GM06990 (cell line): ENCODE data around the gene RPL5.

Experiments used
- DNase-seq: peaks from one replicate; pipeline ENCODE4 v3.0.0-alpha.2; 2011; ENCODE audit not compliant: insufficient read length; ENCODE audit errors: extremely low read depth
- H3K27me3 ChIP-seq: replicated peaks from 2 replicates; pipeline ENCODE4 v1.6.0; 2011; ENCODE audit warnings: low read length; ENCODE audit not compliant: control insufficient read depth, insufficient read depth
- H3K36me3 ChIP-seq: 2 replicates; pipeline ENCODE4 v1.5.1; 2011; ENCODE audit warnings: low read length; ENCODE audit not compliant: control insufficient read depth, insufficient read depth
- H3K4me3 ChIP-seq: replicated peaks from 2 replicates; pipeline ENCODE4 v1.5.1; 2011; ENCODE audit warnings: low read depth, mild to moderate bottlenecking, control low read depth, low read length
- TF ChIP-seq, protein P1 (sequence below): IDR thresholded peaks from 2 replicates; pipeline ENCODE4 v1.5.1; 2011; ENCODE audit warnings: low read length, control low read depth, mild to moderate bottlenecking, inconsistent platforms; ENCODE audit not compliant: insufficient read depth, poor library complexity, severe bottlenecking

Gene RPL5

DNA sequence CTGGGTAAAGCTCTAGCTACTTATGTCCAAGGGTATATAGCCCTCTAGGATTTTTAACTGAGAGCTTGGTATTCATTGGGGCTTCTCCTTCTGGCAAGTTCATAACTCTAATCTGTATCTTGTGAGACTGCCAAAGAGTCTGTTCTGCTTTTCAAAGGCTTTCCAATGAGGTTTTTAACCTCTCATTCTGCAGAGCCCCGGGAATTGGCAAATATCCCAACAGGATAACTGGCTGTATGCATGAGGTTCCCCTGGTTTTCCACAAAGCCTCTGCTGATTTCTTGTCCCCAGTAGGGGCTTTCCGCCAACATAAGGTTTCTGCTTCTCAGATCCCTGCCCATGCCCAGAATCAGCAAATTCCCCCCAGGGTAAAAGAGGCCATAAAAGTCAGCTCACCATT, 40.9 kb downstream of the RPL5 start:
- Histone ChIP-seq H3K4me3 (no peak overlapping the region), H3K27me3 (no peaks in the 10 kb centered on the region), H3K36me3 (no peaks in the 10 kb centered on the region; the same call in 1 of the 2 replicates)
- no peak for DNase-seq
- TF ChIP-seq, protein P1, sequence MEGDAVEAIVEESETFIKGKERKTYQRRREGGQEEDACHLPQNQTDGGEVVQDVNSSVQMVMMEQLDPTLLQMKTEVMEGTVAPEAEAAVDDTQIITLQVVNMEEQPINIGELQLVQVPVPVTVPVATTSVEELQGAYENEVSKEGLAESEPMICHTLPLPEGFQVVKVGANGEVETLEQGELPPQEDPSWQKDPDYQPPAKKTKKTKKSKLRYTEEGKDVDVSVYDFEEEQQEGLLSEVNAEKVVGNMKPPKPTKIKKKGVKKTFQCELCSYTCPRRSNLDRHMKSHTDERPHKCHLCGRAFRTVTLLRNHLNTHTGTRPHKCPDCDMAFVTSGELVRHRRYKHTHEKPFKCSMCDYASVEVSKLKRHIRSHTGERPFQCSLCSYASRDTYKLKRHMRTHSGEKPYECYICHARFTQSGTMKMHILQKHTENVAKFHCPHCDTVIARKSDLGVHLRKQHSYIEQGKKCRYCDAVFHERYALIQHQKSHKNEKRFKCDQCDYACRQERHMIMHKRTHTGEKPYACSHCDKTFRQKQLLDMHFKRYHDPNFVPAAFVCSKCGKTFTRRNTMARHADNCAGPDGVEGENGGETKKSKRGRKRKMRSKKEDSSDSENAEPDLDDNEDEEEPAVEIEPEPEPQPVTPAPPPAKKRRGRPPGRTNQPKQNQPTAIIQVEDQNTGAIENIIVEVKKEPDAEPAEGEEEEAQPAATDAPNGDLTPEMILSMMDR, result no peak

DNA sequence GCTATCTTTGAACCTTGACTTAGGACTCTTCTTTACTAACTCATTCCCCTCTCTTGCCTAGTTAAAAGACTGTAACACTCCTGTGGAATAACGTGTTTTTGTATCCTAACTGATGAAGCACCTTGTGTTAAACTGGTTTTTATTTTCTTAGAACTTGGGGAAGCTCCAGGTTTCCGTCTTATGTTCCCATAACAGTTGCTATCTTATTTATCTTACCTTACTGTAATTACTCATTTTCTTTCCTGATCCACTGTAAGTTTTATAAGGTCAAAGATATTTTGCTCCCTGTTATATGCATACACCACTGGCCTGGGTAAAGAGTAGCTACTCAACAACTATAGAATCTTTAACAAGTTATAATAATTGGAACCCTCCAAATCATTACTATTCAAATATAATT, 43.1 kb downstream of the RPL5 start:
- no peaks in the 10 kb centered on the region; the same call in 1 of the 2 replicates for H3K36me3 ChIP-seq
- no peaks in the 10 kb centered on the region for H3K27me3 ChIP-seq
- no peak for DNase-seq
- TF ChIP-seq, protein P1, result no peak
- H3K4me3 ChIP-seq, result no peak overlapping the region

DNA sequence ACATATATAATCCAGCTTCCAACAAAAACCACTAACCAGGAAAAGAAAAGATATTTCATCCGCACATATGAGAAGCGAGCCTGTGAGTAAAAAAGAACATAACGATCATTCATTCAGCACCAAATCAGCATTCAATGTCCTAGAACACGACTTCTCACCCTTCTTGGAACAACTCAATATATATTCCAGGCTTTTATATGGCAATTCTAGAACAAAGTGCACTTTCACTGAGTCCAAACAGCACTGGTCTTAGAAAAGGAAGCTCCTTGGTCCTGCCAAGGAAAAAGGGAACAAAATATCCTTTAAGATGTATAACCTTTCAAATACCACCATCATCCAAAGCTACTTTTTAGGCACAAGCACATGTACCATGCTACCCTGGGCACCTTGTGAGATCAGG, 44.5 kb downstream of the RPL5 start:
- Histone ChIP-seq H3K27me3 (no peaks in the 10 kb centered on the region), H3K4me3 (no peak overlapping the region), H3K36me3 (no peaks in the 10 kb centered on the region)
- no peak for DNase-seq
- TF ChIP-seq, protein P1, result no peak

DNA sequence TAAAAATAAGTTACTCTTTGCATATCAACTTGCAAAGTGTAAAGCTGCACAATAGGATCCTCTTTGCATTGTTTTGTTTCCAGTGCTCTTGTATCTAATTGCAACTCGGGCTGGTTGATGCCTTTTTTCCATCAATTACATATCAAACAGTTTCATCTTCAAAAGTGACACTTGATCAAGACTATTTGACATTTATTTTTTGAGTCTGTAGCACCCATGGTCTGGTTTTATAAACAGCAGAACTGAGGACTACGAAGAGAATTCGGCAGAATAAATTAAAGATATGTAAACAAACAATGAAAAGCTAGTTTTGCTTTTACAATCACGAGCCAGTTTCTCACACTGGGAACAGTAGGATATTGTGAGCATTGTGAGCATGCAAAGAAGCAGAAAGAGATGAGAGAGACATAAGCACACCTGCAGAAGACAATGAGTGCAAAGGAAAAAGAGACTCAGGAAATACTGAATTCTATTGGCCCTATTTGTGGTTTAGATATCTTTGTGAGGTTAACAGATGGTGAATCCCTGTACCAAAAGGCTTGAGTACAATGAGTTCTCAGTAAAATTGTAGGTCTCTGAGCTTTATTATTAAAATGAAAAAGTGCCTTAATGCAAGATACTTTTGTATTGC, 45.4 kb downstream of the RPL5 start:
- DNase-seq, result no peak

DNA sequence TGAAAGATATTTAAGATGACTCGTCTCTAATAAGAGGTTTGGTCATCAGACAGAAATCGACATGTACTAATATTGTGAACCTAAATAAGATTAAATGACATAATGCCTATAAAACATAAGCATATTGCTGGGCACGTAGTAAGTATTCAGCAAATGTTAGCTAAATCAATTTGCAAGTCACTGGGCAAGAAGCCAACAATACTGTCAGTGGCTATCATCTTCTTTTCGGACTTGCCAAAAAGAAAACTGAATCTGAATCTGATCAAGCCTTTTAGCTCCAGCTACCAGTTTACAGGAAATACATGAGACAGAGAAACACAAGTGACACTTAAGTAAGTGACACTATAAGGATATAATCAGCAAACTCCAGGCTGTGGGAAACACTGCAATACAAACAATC, 46.0 kb downstream of the RPL5 start:
- no peaks in the 10 kb centered on the region for H3K27me3 ChIP-seq
- TF ChIP-seq, protein P1, result no peak
- no peak overlapping the region for H3K4me3 ChIP-seq
- no peaks in the 10 kb centered on the region for H3K36me3 ChIP-seq
- DNase-seq, result no peak

More for the DNA sequence above, 45.4 kb downstream of the RPL5 start:
- H3K36me3 ChIP-seq, result no peaks in the 10 kb centered on the region
- TF ChIP-seq, protein P1, result no peak
- H3K4me3 ChIP-seq, result no peak overlapping the region
- H3K27me3 ChIP-seq, result no peaks in the 10 kb centered on the region
